ENCODE results near the gene NDFIP2. TPM values are rescaled to one million over a fixed set of nuclear protein-coding genes. Genes with fewer than 3 reads are reported as not detected.
A peak's percentile ranks its signal among the peaks of the same experiment; 100 is the strongest.

Gene NDFIP2
- total RNA-seq, 1 experiment from 2014 or later, result 31.0 TPM

GRCh38 chr13:79530270-79530669 is 49.3 kb downstream of the NDFIP2 start:
- Histone ChIP-seq H3K4me1 (ENCODE audit: insufficient read depth, low read length) (no peaks in the 10 kb centered on the region; the same call in 1 of the 2 replicates), H3K79me1 (ENCODE audit: insufficient read depth, low read depth, low read length, poor library complexity, severe bottlenecking) (no peaks in the 10 kb centered on the region), H3K23ac (ENCODE audit: insufficient read length, low read depth, low read length) (no peak overlapping the region), H3K9me3 (ENCODE audit: control insufficient read depth, low read depth, low read length) (no peaks in the 10 kb centered on the region), H2BK15ac (ENCODE audit: low read depth, low read length) (no peak overlapping the region), H3K4ac (ENCODE audit: low read depth, low read length) (no peak overlapping the region), H3K56ac (ENCODE audit: insufficient read length, low read depth, low read length) (no peak overlapping the region), H4K5ac (ENCODE audit: insufficient read length, low read depth, low read length) (no peak overlapping the region), H2AFZ (ENCODE audit: low read length) (no peak overlapping the region), H4K20me1 (ENCODE audit: control insufficient read depth, insufficient read depth, insufficient read length) (no peaks in the 10 kb centered on the region), H3K18ac (ENCODE audit: insufficient read length, low read depth, low read length) (no peak overlapping the region), H3K27ac (ENCODE audit: insufficient read length, low read depth, low read length) (no peak overlapping the region), H3K23me2 (ENCODE audit: insufficient read length, low read depth, low read length, poor library complexity, severe bottlenecking) (no peaks in the 10 kb centered on the region), H3T11ph (ENCODE audit: low read length) (no peak overlapping the region), H3K27me3 (ENCODE audit: insufficient read depth, low read length) (no peaks in the 10 kb centered on the region), H2BK20ac (ENCODE audit: low read depth, low read length, poor library complexity, severe bottlenecking) (no peak overlapping the region), H3K14ac (ENCODE audit: insufficient read depth, low read length) (no peak overlapping the region), H4K91ac (ENCODE audit: insufficient read length, low read depth, low read length) (no peak overlapping the region), H2BK120ac (ENCODE audit: low read depth, low read length, poor library complexity, severe bottlenecking) (no peak overlapping the region), H2BK5ac (ENCODE audit: insufficient read length, low read length) (no peak overlapping the region), H3K4me2 (ENCODE audit: insufficient read depth, insufficient read length, low read length) (no peak overlapping the region), H2AK5ac (ENCODE audit: insufficient read length, low read length) (no peak overlapping the region), H4K8ac (replicated peaks; ENCODE audit: insufficient read length, low read depth, low read length) (no peak overlapping the region), H3K9ac (ENCODE audit: extremely low read depth, insufficient read length, low read length) (no peak overlapping the region), H3K79me2 (ENCODE audit: insufficient read depth, low read length) (no peaks in the 10 kb centered on the region), H2BK12ac (ENCODE audit: insufficient read length, low read depth, low read length) (no peak overlapping the region)
- TF ChIP-seq CTCF (conservative IDR thresholded peaks at IDR 0.05), result no peak
- Mint-ChIP-seq H3K27ac (peak overlapping the region in 1 of 3 experiments; percentile 82; a peak in 2 of 7 replicates), H3K9me3 (no peaks in the 10 kb centered on the region), H3K27me3 (ENCODE audit: low read depth) (no peaks in the 10 kb centered on the region), H3K36me3 (ENCODE audit: insufficient read depth in 1 of 3, low read depth in 3 of 3) (no peaks in the 10 kb centered on the region), H3K4me3 (no peak overlapping the region), H3K4me1 (peaks cover 25 to 26% of the 10 kb centered on the region in 2 experiments)
- no peak for DNase-seq
- WGBS (ENCODE audit: extremely low coverage, insufficient read length, low lambda C conversion rate), result no CpG with 5 or more reads among the region's 2 CpGs

All from H9 (cell line).